Measurements from ENCODE around the gene CCR5AS.
A peak's percentile ranks its signal among the peaks of the same experiment; 100 is the strongest.

Gene CCR5AS

DNA sequence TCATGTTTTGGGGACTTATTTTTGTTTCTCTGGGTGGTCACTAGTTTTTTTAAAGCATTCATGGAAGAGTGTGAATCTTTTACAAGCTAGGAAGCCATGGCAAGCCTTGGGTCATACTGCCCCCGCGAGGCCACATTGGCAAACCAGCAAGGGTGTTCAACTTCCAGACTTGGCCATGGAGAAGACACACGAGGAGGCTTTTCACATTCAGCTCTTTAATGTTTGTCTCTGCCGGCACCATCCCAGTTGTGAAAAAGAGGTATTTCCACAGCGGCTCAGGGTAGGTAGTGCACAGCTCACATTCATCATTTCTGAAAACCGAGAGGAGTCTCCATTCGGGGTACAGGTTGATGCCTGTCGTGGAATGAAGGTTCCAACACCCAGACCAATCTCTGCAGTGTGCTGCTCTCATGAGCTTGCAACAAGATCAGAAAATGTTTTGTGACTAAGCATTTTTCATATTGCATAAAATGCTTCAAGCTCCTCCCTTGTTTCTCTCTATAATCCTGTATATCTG lies 28.4 kb downstream of the CCR5AS start:
- DNase-seq (ENCODE audit: low read depth), result no peak

DNA sequence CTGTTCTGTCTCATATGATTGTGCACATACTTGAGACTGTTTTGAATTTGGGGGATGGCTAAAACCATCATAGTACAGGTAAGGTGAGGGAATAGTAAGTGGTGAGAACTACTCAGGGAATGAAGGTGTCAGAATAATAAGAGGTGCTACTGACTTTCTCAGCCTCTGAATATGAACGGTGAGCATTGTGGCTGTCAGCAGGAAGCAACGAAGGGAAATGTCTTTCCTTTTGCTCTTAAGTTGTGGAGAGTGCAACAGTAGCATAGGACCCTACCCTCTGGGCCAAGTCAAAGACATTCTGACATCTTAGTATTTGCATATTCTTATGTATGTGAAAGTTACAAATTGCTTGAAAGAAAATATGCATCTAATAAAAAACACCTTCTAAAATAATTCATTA lies 31.1 kb downstream of the CCR5AS start:
- no peak for DNase-seq (ENCODE audit: low read depth)

DNA sequence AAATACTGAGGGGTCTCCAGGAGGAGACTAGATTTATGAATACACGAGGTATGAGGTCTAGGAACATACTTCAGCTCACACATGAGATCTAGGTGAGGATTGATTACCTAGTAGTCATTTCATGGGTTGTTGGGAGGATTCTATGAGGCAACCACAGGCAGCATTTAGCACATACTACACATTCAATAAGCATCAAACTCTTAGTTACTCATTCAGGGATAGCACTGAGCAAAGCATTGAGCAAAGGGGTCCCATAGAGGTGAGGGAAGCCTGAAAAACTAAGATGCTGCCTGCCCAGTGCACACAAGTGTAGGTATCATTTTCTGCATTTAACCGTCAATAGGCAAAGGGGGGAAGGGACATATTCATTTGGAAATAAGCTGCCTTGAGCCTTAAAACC lies 31.6 kb downstream of the CCR5AS start:
- no peak for DNase-seq (ENCODE audit: low read depth)

DNA sequence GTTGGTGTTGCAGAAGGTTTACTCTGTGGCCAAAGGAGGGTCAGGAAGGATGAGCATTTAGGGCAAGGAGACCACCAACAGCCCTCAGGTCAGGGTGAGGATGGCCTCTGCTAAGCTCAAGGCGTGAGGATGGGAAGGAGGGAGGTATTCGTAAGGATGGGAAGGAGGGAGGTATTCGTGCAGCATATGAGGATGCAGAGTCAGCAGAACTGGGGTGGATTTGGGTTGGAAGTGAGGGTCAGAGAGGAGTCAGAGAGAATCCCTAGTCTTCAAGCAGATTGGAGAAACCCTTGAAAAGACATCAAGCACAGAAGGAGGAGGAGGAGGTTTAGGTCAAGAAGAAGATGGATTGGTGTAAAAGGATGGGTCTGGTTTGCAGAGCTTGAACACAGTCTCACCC lies 32.1 kb downstream of the CCR5AS start:
- no peak for DNase-seq (ENCODE audit: low read depth)

DNA sequence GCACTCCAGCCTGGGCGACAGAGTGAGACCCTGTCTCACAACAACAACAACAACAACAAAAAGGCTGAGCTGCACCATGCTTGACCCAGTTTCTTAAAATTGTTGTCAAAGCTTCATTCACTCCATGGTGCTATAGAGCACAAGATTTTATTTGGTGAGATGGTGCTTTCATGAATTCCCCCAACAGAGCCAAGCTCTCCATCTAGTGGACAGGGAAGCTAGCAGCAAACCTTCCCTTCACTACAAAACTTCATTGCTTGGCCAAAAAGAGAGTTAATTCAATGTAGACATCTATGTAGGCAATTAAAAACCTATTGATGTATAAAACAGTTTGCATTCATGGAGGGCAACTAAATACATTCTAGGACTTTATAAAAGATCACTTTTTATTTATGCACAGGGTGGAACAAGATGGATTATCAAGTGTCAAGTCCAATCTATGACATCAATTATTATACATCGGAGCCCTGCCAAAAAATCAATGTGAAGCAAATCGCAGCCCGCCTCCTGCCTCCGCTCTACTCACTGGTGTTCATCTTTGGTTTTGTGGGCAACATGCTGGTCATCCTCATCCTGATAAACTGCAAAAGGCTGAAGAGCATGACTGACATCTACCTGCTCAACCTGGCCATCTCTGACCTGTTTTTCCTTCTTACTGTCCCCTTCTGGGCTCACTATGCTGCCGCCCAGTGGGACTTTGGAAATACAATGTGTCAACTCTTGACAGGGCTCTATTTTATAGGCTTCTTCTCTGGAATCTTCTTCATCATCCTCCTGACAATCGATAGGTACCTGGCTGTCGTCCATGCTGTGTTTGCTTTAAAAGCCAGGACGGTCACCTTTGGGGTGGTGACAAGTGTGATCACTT lies 34.1 kb downstream of the CCR5AS start:
- no peak for DNase-seq (ENCODE audit: low read depth)

DNA sequence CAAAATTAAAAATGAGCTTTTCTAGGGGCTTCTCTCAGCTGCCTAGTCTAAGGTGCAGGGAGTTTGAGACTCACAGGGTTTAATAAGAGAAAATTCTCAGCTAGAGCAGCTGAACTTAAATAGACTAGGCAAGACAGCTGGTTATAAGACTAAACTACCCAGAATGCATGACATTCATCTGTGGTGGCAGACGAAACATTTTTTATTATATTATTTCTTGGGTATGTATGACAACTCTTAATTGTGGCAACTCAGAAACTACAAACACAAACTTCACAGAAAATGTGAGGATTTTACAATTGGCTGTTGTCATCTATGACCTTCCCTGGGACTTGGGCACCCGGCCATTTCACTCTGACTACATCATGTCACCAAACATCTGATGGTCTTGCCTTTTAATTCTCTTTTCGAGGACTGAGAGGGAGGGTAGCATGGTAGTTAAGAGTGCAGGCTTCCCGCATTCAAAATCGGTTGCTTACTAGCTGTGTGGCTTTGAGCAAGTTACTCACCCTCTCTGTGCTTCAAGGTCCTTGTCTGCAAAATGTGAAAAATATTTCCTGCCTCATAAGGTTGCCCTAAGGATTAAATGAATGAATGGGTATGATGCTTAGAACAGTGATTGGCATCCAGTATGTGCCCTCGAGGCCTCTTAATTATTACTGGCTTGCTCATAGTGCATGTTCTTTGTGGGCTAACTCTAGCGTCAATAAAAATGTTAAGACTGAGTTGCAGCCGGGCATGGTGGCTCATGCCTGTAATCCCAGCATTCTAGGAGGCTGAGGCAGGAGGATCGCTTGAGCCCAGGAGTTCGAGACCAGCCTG lies 35.1 kb downstream of the CCR5AS start:
- DNase-seq (ENCODE audit: low read depth), result no peak

DNA sequence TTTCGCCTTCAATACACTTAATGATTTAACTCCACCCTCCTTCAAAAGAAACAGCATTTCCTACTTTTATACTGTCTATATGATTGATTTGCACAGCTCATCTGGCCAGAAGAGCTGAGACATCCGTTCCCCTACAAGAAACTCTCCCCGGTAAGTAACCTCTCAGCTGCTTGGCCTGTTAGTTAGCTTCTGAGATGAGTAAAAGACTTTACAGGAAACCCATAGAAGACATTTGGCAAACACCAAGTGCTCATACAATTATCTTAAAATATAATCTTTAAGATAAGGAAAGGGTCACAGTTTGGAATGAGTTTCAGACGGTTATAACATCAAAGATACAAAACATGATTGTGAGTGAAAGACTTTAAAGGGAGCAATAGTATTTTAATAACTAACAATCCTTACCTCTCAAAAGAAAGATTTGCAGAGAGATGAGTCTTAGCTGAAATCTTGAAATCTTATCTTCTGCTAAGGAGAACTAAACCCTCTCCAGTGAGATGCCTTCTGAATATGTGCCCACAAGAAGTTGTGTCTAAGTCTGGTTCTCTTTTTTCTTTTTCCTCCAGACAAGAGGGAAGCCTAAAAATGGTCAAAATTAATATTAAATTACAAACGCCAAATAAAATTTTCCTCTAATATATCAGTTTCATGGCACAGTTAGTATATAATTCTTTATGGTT lies 35.9 kb downstream of the CCR5AS start, which contains the start of gene CCR5:
CCR5 (plus strand) TSS at position 108 of the 680 bp plus-strand sequence. CDS start 1,957 bp downstream, outside the sequence.
- no peak for DNase-seq (ENCODE audit: low read depth)

DNA sequence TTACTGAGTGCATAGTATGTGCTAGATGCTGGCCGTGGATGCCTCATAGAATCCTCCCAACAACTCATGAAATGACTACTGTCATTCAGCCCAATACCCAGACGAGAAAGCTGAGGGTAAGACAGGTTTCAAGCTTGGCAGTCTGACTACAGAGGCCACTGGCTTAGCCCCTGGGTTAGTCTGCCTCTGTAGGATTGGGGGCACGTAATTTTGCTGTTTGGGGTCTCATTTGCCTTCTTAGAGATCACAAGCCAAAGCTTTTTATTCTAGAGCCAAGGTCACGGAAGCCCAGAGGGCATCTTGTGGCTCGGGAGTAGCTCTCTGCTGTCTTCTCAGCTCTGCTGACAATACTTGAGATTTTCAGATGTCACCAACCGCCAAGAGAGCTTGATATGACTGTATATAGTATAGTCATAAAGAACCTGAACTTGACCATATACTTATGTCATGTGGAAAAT lies 37.2 kb downstream of the CCR5AS start:
- DNase-seq (ENCODE audit: low read depth), result no peak

DNA sequence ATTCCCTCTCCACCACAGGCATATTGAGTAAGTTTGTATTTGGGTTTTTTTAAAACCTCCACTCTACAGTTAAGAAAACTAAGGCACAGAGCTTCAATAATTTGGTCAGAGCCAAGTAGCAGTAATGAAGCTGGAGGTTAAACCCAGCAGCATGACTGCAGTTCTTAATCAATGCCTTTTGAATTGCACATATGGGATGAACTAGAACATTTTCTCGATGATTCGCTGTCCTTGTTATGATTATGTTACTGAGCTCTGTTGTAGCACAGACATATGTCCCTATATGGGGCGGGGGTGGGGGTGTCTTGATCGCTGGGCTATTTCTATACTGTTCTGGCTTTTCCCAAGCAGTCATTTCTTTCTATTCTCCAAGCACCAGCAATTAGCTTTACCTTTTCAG lies 37.7 kb downstream of the CCR5AS start:
- DNase-seq (ENCODE audit: low read depth), result no peak

DNA sequence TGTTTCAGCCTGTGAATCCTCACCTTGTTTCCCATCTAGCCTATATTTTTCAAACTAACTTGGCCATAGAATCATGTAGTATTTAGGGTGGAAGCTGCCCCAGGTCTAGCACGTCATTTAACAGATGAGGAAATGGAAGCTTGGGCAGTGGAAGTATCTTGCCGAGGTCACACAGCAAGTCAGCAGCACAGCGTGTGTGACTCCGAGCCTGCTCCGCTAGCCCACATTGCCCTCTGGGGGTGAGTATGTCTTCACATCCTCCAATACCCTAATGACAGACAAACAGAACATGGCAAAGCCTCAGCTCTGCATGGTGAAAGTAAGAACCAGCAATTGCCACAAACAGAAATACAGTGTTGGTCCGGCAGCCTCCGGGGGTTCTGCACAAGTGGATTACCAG lies 38.3 kb downstream of the CCR5AS start:
- no peak for DNase-seq (ENCODE audit: low read depth)

DNA sequence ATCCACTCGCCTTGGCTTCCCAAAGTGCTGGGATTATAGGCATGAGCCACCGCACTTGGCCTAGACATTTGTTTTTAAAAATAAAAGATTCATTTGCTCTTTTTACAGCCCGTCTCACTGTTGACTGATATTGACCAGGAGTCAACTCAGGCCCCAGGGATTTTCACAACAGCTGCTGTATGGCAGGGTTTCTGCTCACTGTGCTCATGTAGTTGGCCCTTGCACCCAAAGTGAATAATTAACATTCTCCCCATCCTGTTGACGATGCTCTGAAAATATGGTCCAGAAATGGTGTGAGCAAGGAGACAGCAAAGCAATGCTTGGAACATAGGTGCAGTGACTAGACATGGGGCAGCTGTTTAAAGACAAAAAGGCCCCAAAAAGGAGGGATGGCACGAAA lies 39.1 kb downstream of the CCR5AS start:
- no peak for DNase-seq (ENCODE audit: low read depth)

DNA sequence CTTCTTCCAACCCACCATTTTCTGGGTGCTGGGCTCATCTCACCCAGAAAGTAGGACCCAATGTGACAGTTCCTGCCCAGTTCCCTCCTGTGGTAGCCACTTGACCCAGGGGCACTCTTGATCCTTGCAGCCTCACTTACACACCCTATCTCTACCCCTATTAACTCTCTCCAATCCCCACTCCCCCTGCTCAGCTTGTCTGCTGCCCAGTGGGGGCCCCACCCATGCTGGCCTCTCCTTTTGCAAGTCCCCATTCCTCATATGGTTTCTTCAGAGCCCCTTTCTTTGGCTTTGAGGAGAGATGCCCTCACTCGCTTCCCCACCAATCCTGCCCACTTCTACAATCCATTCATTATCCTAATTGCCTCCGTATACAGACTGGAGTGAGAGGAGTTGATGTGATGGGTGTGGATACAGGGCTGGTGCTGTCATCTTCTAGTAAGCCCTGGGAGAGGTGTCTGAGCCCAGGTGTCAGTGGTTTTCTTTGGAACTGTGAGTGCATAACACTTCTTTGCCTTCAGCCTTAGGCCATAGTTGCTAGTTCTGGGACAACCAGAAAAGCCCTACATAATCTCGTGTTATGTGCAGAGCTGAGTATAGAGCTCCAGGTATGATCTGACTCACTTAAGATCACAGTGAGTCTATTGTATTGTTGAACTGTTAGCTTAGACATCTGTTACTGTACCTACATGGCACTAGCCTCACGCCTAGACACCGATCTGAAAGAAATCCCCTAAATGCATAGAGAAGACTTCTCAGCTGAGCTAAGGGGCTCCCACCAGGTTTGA lies 40.9 kb downstream of the CCR5AS start:
- DNase-seq (ENCODE audit: low read depth), result no peak

DNA sequence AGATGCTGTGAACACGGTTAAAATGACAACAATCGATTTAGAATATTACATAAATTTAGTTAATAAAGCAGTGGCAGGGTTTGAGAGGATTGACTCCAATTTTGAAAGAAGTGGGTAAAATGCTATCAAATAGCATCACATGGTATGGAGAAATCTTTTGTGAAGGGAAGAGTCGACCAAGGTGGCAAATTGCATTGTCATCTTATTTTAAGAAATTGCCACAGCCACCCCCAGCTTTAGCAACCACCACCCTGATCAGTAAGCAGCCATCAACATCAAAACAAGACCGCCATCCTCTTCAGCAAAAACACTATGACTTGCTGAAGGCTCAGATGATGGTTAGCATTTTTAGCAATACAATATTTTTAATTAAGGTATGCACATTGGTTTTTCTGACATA lies 41.8 kb downstream of the CCR5AS start:
- DNase-seq (ENCODE audit: low read depth), result no peak

DNA sequence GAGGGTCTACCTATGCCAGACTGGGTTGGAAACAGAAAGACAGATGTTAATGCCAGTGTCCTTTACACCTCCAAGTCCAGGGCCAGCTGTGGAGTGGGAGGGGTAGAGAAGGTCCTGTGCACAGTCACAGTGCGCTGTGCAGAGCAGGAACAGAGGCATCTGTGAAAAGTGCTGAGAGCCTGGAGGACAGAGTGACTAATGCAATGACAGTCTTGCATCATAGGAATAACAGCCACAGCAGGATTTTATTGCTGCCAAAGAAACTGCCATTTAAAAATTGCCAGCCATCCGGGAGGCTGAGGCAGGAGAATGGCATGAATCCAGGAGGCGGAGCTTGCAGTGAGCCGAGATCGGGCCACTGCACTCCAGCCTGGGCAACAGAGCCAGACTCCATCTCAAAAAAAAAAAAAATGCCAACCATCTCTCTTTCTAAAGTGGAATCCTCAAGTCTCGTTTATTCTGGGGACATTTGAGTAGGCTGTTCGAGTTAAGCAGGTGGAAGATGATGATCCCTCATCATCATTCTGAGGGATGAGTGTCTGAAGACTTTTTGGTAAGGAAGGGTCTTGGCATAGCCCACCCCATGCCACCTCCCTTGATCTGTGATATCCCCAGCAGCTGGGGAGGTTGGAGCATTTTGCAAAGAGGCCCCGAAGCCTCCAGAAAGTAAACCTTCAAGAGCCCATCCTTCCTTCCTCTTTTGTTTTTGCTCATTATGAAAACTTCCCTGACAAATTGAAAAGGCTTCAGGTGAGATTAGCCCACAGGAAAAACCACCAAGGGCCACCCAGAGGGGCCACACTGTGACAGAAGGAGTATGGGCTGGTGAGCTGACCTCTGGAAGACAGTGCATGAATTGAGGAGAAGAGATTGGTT lies 45.2 kb downstream of the CCR5AS start:
- DNase-seq (ENCODE audit: low read depth), result no peak

DNA sequence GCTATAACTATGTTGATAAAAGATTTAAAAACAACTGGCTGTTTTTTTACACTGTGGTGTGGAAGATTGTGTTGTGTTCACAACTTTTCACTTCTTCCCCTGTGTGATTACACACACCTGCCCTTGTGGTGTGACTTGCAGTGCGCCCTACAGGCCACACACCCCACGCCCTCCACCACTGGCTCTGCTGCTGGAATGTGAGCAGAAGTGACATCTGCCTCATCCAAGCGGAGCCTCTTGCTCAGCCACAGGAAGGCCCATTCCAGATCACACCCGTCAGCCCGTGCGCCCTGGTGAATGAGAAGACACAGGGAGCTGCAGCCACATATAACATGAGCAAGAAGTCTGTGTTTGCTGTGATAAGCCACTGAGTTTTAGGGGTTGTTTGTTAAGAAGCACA lies 46.0 kb downstream of the CCR5AS start:
- no peak for DNase-seq (ENCODE audit: low read depth)

DNA sequence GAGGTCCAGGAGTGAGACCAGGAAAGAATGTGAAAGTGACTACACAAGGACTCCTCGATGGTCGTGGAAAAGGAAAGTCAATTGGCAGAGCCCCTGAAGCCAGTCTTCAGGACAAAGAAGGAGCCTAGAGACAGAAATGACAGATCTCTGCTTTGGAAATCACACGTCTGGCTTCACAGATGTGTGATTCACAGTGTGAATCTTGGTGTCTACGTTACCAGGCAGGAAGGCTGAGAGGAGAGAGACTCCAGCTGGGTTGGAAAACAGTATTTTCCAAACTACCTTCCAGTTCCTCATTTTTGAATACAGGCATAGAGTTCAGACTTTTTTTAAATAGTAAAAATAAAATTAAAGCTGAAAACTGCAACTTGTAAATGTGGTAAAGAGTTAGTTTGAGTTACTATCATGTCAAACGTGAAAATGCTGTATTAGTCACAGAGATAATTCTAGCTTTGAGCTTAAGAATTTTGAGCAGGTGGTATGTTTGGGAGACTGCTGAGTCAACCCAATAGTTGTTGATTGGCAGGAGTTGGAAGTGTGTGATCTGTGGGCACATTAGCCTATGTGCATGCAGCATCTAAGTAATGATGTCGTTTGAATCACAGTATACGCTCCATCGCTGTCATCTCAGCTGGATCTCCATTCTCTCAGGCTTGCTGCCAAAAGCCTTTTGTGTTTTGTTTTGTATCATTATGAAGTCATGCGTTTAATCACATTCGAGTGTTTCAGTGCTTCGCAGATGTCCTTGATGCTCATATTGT lies 47.0 kb downstream of the CCR5AS start:
- DNase-seq (ENCODE audit: low read depth), result peak; percentile 41

DNA sequence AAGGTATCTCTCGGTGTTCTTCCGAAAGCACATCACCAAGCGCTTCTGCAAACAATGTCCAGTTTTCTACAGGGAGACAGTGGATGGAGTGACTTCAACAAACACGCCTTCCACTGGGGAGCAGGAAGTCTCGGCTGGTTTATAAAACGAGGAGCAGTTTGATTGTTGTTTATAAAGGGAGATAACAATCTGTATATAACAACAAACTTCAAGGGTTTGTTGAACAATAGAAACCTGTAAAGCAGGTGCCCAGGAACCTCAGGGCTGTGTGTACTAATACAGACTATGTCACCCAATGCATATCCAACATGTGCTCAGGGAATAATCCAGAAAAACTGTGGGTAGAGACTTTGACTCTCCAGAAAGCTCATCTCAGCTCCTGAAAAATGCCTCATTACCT lies 48.4 kb downstream of the CCR5AS start:
- no peak for DNase-seq (ENCODE audit: low read depth)

DNA sequence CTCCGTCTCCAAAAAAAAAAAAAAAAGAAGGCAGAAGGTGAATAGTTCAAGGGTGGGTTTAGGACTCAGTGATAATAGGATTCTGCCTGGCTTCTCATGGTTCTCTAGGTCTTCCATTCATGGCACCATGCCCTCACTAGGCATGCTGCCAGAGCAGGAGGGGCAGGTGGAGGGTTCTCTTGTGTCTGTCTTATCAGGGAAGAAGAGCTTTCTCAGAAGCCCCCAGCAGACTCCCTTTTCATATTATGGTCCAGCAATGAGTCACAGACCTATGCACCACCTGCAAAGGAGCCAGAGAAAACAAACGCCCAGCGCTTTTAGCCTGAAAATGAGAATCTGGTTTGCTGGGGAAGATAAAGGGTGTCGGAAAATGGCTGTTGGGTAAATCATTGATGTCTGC lies 50.0 kb downstream of the CCR5AS start:
- DNase-seq (ENCODE audit: low read depth), result no peak

DNA sequence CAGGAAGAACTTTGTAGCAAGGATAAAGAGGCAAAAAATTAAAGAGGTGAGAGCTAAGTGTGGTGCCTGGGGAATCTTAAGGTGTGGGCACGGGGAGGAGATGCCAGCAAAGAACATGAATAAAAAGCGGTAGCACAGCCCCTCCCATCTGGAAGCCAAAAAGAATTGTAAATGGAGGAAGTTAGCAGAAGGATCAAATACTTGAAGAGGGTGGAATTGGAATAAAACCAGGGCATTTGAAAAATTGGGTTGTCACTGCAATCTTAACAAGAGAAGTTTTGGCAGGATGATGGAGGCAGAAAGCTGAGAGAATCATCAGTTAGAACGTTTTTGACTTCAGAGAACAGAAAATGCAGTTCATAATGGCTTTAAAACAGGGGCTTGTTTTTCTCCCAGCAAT lies 50.6 kb downstream of the CCR5AS start:
- DNase-seq (ENCODE audit: low read depth), result no peak

DNA sequence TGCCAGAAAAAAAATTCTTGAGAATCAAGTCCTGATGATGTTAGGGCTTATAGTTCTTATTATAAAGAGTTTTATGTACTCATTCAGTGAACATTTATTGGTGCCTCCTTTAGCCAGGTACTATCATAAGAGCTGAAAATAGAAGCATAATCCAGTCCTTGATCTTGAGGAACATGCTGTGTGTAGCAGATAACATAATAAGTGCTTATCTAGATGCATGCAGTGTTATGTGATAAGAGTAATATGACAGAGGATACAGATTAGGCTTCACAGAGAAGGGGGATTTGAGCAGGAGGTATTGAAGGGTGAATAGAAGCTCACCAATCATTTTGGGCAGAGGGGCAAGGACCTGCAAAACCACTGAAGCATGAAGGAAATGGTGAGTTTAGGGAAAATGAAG lies 51.9 kb downstream of the CCR5AS start:
- no peak for DNase-seq (ENCODE audit: low read depth)
